Measurements from ENCODE around the gene PDE4B.

The PDE4B gene

GRCh38 chr1:66351913-66352312 lies 559.2 kb downstream of the PDE4B start:
- DNase-seq (ENCODE audit: low read depth in 2 of 2, low spot score in 1 of 2), result no peak

GRCh38 chr1:66352792-66353191 lies 560.1 kb downstream of the PDE4B start:
- DNase-seq (ENCODE audit: low read depth in 2 of 2, low spot score in 1 of 2), result no peak

DNA sequence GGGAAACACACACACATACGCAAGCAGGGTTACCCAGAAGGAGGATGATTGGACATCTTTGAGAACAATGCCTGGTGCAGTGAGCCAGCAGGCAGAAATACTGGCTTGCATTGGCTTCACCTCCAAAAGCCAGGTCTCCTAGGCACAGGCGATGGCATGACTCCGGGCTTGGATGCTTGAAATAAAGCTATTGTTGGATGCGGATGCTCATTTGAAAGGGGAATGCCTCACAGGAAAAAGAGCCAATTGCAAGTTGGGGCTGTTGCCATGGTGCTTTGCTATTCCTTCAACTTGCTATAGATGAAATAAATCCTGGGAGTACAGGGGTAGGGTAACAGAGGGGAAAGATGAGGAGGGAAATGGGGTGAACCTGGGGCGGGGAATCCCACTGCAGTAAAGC lies 560.6 kb downstream of the PDE4B start:
- no peak for DNase-seq (ENCODE audit: low read depth in 2 of 2, low spot score in 1 of 2)

GRCh38 chr1:66354311-66355201 lies 561.9 kb downstream of the PDE4B start:
- no peak for DNase-seq (ENCODE audit: low read depth in 2 of 2, low spot score in 1 of 2)

DNA sequence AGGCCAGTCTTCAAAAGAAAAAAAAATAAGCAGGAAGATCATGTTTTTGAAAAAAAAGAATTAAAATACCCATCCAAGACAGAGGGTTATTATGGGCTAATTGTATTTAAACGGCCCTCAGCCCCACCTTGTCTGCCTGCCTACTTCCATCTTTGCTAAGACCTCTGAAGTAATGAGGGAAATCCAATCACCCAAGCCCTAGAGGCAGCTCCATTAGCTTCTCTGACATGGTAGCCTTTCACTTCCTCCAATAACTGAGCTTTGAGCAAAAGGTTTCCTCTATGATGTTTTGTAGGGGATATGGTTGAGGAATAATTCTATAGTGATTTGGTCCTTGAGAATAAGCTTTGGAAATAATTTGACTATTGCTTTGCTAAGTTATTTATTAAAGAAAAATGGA lies 563.1 kb downstream of the PDE4B start:
- DNase-seq (ENCODE audit: low read depth in 2 of 2, low spot score in 1 of 2), result no peak

- no peak for DNase-seq (ENCODE audit: low read depth in 2 of 2, low spot score in 1 of 2)
Observed at GRCh38 chr1:66356605-66357004, 563.9 kb downstream of the PDE4B start.

DNA sequence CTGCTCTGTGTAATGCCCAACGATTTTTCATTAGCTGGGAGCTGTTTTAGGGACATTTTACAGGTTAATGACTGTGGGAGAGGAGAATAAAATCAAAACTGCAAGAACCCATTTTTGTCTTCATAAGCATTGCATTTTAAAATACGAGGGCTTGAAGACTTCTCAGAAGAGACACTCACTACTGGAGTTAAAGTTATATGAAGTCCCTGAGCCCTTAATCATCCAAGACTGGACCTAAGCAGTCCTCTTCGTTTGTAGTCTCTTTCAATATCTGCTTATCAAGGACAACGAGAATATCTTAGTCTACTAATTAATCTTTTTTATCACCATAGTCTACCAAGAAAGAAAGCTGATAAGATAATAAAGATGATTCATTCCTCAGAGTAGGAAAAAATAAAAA lies 564.3 kb downstream of the PDE4B start:
- no peak for DNase-seq (ENCODE audit: low read depth in 2 of 2, low spot score in 1 of 2)

DNA sequence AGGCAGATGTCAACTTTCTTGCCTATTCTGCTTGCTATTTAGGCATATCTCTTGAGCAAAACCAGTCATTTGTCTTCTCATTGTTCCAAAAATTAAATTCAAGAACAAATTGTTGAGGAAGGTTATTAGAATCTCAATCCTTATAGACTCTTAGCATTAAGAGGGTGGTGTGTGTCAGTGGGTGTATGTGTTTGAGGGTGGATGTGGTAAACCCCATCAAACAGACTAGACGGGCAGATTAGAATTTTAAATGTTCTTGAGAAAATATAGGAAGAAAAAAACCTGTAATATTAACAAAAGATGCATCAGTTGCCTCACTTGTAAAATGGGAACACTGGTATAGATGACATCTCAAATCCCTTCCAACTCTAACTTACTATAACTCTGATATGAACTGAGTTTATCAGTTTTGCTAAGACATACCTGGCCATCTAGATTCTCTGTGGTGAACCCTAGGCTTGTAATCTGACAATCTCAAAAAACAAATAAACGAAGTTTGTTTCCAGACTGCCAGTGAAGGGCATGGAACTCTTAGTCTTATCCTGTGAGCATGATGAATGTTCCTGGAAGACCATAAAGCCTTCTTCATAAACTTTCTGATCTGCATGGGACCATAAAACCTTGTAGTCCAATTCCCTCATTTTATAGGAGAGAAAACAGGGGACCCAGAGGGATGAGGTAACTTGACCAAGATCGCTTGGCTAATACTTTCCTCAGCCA lies 564.9 kb downstream of the PDE4B start:
- no peak for DNase-seq (ENCODE audit: low read depth in 2 of 2, low spot score in 1 of 2)

DNA sequence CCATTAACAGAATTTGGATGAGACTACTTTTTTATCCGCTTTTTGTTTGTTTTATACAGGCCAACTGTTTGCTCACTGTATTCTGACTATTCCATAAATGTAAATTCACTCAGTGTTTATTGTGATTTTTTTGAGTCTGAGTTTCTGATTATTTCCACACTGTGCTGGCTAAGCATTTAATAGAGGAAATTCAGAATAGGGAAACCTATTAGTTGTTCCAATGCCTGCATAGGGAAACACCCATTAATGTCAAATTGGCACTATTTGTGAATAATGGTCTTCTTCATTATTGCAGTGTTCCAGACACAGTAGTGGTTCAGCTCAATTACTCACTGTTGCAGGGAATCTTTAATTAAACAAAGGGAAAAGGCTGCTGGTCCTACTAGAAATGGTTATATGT lies 566.6 kb downstream of the PDE4B start:
- no peak for DNase-seq (ENCODE audit: low read depth in 2 of 2, low spot score in 1 of 2)

DNA sequence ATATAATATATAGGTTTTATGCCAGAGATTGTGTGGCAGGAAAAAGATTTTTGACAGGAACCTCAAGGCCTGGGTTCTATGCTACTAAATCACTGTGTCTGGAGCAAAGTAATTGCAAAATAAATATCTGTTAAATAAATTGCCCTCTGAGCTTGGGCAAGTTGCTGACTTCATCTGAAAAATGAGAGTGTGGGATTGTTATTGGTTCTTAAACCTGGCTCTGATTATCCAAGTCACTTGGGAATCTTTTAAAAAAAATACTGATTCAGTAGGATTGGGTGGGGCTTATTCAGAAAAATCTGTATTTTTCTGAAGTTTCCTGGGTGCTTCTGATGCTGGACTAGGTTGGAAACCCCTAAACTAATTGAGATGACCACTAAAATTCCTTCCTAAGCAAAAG lies 567.1 kb downstream of the PDE4B start:
- DNase-seq (ENCODE audit: low read depth in 2 of 2, low spot score in 1 of 2), result no peak

GRCh38 chr1:66360285-66360724 lies 567.6 kb downstream of the PDE4B start:
- no peak for DNase-seq (ENCODE audit: low read depth in 2 of 2, low spot score in 1 of 2)

GRCh38 chr1:66364578-66365391 lies 572.1 kb downstream of the PDE4B start:
- DNase-seq (ENCODE audit: low read depth in 2 of 2, low spot score in 1 of 2), result no peak

- DNase-seq (ENCODE audit: low read depth in 2 of 2, low spot score in 1 of 2), result no peak
Observed at GRCh38 chr1:66365635-66366034, 572.9 kb downstream of the PDE4B start.

DNA sequence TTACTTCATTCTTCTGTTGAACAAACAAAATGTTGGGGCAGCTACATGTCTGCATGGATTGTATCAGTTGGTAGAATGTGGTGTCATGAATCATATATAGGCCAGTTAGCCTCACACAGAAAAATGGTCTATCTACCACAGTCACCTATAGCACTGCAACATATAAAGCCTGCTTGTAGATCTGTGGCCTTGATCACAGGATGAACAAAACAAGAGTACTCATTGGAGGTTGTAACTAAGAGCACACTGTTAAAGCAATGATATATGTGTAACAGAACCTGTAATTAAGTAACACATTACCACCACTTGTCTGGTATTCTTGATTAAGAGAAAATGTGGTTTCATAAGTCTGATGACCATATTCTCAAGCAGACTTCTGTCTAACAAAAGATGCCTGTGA lies 573.9 kb downstream of the PDE4B start:
- DNase-seq (ENCODE audit: low read depth in 2 of 2, low spot score in 1 of 2), result no peak

GRCh38 chr1:66367369-66367768 lies 574.7 kb downstream of the PDE4B start:
- no peak for DNase-seq (ENCODE audit: low read depth in 2 of 2, low spot score in 1 of 2)

- DNase-seq (ENCODE audit: low read depth in 2 of 2, low spot score in 1 of 2), result no peak
Observed at GRCh38 chr1:66368261-66368660, 575.6 kb downstream of the PDE4B start.

GRCh38 chr1:66370462-66370971 lies 577.8 kb downstream of the PDE4B start:
- no peak for DNase-seq (ENCODE audit: low read depth in 2 of 2, low spot score in 1 of 2)

DNA sequence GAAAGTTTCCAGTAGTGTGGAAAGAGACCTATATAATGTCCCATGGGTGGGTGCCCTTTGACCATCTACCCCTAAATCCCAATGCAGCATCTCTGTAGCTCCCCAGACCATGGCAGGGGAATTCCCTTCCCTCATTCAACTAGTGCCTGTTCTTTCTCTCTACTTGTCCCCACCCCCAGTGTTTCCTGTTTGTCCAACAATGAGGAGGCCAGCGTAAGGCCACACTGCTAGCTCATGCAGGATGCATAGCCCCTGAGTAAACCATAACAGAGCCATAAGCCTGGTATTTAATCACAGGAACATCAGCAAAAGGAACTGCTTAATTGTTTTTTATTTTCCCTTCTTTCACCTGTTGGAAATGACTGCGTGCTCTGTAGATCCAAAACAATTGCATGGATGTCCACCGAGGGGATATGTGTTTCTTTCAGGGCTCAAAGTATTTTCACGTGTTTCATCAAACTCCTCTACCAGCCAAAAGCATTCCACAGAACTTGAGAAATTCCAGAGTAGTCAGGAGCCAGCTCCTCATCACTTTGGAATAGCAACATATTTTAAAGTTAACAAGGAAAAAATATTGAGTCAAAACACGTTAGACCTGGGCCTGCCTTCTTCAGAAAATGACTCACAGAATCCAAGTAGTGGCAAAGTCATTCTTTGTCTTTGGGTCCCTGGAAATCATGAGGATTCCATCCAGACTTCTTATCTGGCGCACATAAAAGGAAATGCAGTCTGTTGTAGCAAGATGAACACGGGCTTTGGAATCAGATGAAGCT lies 578.7 kb downstream of the PDE4B start:
- no peak for DNase-seq (ENCODE audit: low read depth in 2 of 2, low spot score in 1 of 2)

DNA sequence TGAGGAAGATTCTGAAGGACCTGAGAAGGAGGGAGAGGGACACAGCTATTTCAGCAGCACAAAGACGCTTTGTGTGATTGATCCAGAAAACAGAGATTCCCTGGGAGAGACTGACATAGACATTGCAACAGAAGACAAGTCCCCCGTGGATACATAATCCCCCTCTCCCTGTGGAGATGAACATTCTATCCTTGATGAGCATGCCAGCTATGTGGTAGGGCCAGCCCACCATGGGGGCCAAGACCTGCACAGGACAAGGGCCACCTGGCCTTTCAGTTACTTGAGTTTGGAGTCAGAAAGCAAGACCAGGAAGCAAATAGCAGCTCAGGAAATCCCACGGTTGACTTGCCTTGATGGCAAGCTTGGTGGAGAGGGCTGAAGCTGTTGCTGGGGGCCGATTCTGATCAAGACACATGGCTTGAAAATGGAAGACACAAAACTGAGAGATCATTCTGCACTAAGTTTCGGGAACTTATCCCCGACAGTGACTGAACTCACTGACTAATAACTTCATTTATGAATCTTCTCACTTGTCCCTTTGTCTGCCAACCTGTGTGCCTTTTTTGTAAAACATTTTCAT lies 579.9 kb downstream of the PDE4B start:
- no peak for DNase-seq (ENCODE audit: low read depth in 2 of 2, low spot score in 1 of 2)

DNA sequence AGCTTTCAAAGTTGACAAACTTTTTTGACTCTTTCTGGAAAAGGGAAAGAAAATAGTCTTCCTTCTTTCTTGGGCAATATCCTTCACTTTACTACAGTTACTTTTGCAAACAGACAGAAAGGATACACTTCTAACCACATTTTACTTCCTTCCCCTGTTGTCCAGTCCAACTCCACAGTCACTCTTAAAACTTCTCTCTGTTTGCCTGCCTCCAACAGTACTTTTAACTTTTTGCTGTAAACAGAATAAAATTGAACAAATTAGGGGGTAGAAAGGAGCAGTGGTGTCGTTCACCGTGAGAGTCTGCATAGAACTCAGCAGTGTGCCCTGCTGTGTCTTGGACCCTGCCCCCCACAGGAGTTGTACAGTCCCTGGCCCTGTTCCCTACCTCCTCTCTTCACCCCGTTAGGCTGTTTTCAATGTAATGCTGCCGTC lies 580.5 kb downstream of the PDE4B start:
- DNase-seq (ENCODE audit: low read depth in 2 of 2, low spot score in 1 of 2), result no peak

Measured in stimulated activated CD8-positive, alpha-beta memory T cell treated with anti-CD3 and anti-CD28 coated beads, Interleukin-4, amount 100 ng/mL, for 4 hours (primary cell).